Stimulated activated effector memory CD8-positive, alpha-beta T cell treated with anti-CD3 and anti-CD28 coated beads, Interleukin-12 subunit alpha, Interleukin-12 subunit beta, amount 100 ng/mL, for 72 hours (primary cell): Measurements from ENCODE around the gene FGGY.
A peak's percentile ranks its signal among the peaks of the same experiment; 100 is the strongest.
"Not testable (repeated sequence)": the region's sequence is repeated elsewhere in the genome, so short reads cannot be mapped to it uniquely, and the experiment has no call there.

Experiments
- ATAC-seq: fragments of 150-1000 bp; cut with Tn5 transposase; 2 replicates; pipeline ENCODE4 v1.10.0; 2021
- DNase-seq, 2 donors: peaks; one replicate each; pipeline ENCODE4 v3.0.0; 2021 to 2022; ENCODE audit warnings: low spot score in 2 of 2
- H3K27ac Mint-ChIP-seq: one replicate; pipeline ENCODE4 v1.8.0; 2022; ENCODE audit warnings: mild to moderate bottlenecking, mixed read lengths
- H3K36me3 Mint-ChIP-seq: one replicate; pipeline ENCODE4 v1.8.0; 2022; ENCODE audit warnings: mild to moderate bottlenecking, mixed read lengths
- H3K4me1 Mint-ChIP-seq: one replicate; pipeline ENCODE4 v1.8.0; 2022; ENCODE audit warnings: mixed read lengths
- H3K4me3 Mint-ChIP-seq: one replicate; pipeline ENCODE4 v1.8.0; 2022; ENCODE audit warnings: mild to moderate bottlenecking, mixed read lengths
- H3K9me3 Mint-ChIP-seq: one replicate; pipeline ENCODE4 v1.8.0; 2022; ENCODE audit warnings: mixed read lengths

Gene FGGY

GRCh38 chr1:59468828-59469428 is 172.0 kb downstream of the FGGY start:
- H3K9me3 Mint-ChIP-seq, result peaks cover 3% of the 10 kb centered on the region
- ATAC-seq, result no peak
- DNase-seq, result no peak
- H3K36me3 Mint-ChIP-seq, result no peaks in the 10 kb centered on the region
- no peak overlapping the region for H3K4me3 Mint-ChIP-seq
- H3K27ac Mint-ChIP-seq, result no peak overlapping the region
- peaks cover 14% of the 10 kb centered on the region for H3K4me1 Mint-ChIP-seq

GRCh38 chr1:59471991-59472570 is 175.2 kb downstream of the FGGY start:
- not testable (repeated sequence) for H3K9me3 Mint-ChIP-seq, H3K4me3 Mint-ChIP-seq, DNase-seq, H3K36me3 Mint-ChIP-seq, H3K27ac Mint-ChIP-seq, ATAC-seq
- H3K4me1 Mint-ChIP-seq, result peaks cover 22% of the 10 kb centered on the region

- Mint-ChIP-seq H3K4me1 (peaks cover 28% of the 10 kb centered on the region), H3K4me3 (no peak overlapping the region), H3K27ac (peak overlapping the region; percentile 38), H3K9me3 (peaks cover 3% of the 10 kb centered on the region), H3K36me3 (peaks cover 7% of the 10 kb centered on the region)
- DNase-seq (no peak), ATAC-seq (no peak)
Measured at GRCh38 chr1:59473831-59474230, 176.9 kb downstream of the FGGY start.

GRCh38 chr1:59474496-59474895 is 177.6 kb downstream of the FGGY start:
- Mint-ChIP-seq H3K4me3 (no peak overlapping the region), H3K4me1 (peaks cover 28% of the 10 kb centered on the region), H3K36me3 (peaks cover 7% of the 10 kb centered on the region), H3K27ac (peak overlapping the region; percentile 38), H3K9me3 (peaks cover 3% of the 10 kb centered on the region)
- DNase-seq, result no peak
- ATAC-seq, result no peak

- DNase-seq (no peak), ATAC-seq (no peak)
- no peak overlapping the region for H3K4me3 Mint-ChIP-seq
- H3K9me3 Mint-ChIP-seq, result no peaks in the 10 kb centered on the region
- peaks cover 28% of the 10 kb centered on the region for H3K4me1 Mint-ChIP-seq
- peaks cover 7% of the 10 kb centered on the region for H3K36me3 Mint-ChIP-seq
- peak overlapping the region; percentile 87 for H3K27ac Mint-ChIP-seq
Measured at GRCh38 chr1:59475737-59476136, 178.8 kb downstream of the FGGY start.

GRCh38 chr1:59477286-59477685 is 180.4 kb downstream of the FGGY start:
- peak overlapping the region; percentile 46 for H3K4me3 Mint-ChIP-seq
- peak overlapping the region; percentile 87 for H3K27ac Mint-ChIP-seq
- ATAC-seq, result peak; percentile 97
- peaks cover 28% of the 10 kb centered on the region for H3K4me1 Mint-ChIP-seq
- no peaks in the 10 kb centered on the region for H3K9me3 Mint-ChIP-seq
- peaks cover 7% of the 10 kb centered on the region for H3K36me3 Mint-ChIP-seq
- peak; percentile 31 to 86 for DNase-seq

GRCh38 chr1:59477867-59478266 is 181.0 kb downstream of the FGGY start:
- peak overlapping the region; percentile 46 for H3K4me3 Mint-ChIP-seq
- peaks cover 28% of the 10 kb centered on the region for H3K4me1 Mint-ChIP-seq
- ATAC-seq, result no peak
- no peaks in the 10 kb centered on the region for H3K9me3 Mint-ChIP-seq
- peak overlapping the region; percentile 87 for H3K27ac Mint-ChIP-seq
- H3K36me3 Mint-ChIP-seq, result peaks cover 7% of the 10 kb centered on the region
- DNase-seq, result no peak

- Mint-ChIP-seq H3K4me1 (peaks cover 21% of the 10 kb centered on the region), H3K9me3 (no peaks in the 10 kb centered on the region), H3K4me3 (no peak overlapping the region), H3K36me3 (peaks cover 7% of the 10 kb centered on the region), H3K27ac (no peak overlapping the region)
- DNase-seq (no peak), ATAC-seq (no peak)
Measured at GRCh38 chr1:59478822-59479221, 181.9 kb downstream of the FGGY start.

- no peak for DNase-seq
- Mint-ChIP-seq H3K4me1 (peaks cover 20% of the 10 kb centered on the region), H3K36me3 (peaks cover 7% of the 10 kb centered on the region), H3K9me3 (no peaks in the 10 kb centered on the region), H3K27ac (no peak overlapping the region), H3K4me3 (no peak overlapping the region)
- no peak for ATAC-seq
Measured at GRCh38 chr1:59480188-59480888, 183.4 kb downstream of the FGGY start.

- H3K4me3 Mint-ChIP-seq, result no peak overlapping the region
- peaks cover 6% of the 10 kb centered on the region for H3K36me3 Mint-ChIP-seq
- ATAC-seq (no peak), DNase-seq (no peak)
- H3K27ac Mint-ChIP-seq, result no peak overlapping the region
- H3K4me1 Mint-ChIP-seq, result peaks cover 7% of the 10 kb centered on the region
- H3K9me3 Mint-ChIP-seq, result no peaks in the 10 kb centered on the region
Measured at GRCh38 chr1:59481881-59482505, 185.1 kb downstream of the FGGY start.

- Mint-ChIP-seq H3K9me3 (no peaks in the 10 kb centered on the region), H3K4me1 (peaks cover 6% of the 10 kb centered on the region), H3K36me3 (no peaks in the 10 kb centered on the region), H3K27ac (no peak overlapping the region), H3K4me3 (no peak overlapping the region)
- no peak for ATAC-seq
- DNase-seq, result no peak
Measured at GRCh38 chr1:59482986-59483385, 186.1 kb downstream of the FGGY start.

- DNase-seq, result no peak
- H3K36me3 Mint-ChIP-seq, result no peaks in the 10 kb centered on the region
Measured at GRCh38 chr1:59484096-59484495, 187.2 kb downstream of the FGGY start.

GRCh38 chr1:59485171-59485570 is 188.3 kb downstream of the FGGY start:
- Mint-ChIP-seq H3K27ac (no peak overlapping the region), H3K4me1 (peaks cover 6% of the 10 kb centered on the region)
- no peak for ATAC-seq

More at GRCh38 chr1:59484096-59484495, 187.2 kb downstream of the FGGY start:
- H3K4me3 Mint-ChIP-seq, result no peak overlapping the region
- H3K9me3 Mint-ChIP-seq, result no peaks in the 10 kb centered on the region
- no peak overlapping the region for H3K27ac Mint-ChIP-seq
- peaks cover 6% of the 10 kb centered on the region for H3K4me1 Mint-ChIP-seq
- ATAC-seq, result peak; percentile 50

GRCh38 chr1:59485949-59486348 is 189.1 kb downstream of the FGGY start:
- Mint-ChIP-seq H3K9me3 (peaks cover 1% of the 10 kb centered on the region), H3K4me1 (peaks cover 6% of the 10 kb centered on the region), H3K27ac (no peak overlapping the region), H3K36me3 (no peaks in the 10 kb centered on the region), H3K4me3 (no peak overlapping the region)
- DNase-seq, result no peak
- ATAC-seq, result no peak

More at GRCh38 chr1:59485171-59485570, 188.3 kb downstream of the FGGY start:
- Mint-ChIP-seq H3K4me3 (no peak overlapping the region), H3K36me3 (no peaks in the 10 kb centered on the region), H3K9me3 (no peaks in the 10 kb centered on the region)
- DNase-seq, result no peak

GRCh38 chr1:59486615-59487014 is 189.7 kb downstream of the FGGY start:
- Mint-ChIP-seq H3K27ac (no peak overlapping the region), H3K9me3 (peaks cover 3% of the 10 kb centered on the region), H3K4me1 (peaks cover 6% of the 10 kb centered on the region), H3K4me3 (no peak overlapping the region), H3K36me3 (no peaks in the 10 kb centered on the region)
- ATAC-seq (no peak), DNase-seq (no peak)
